HL-60 (cell line): ENCODE data around the gene E2F4.
A peak's percentile ranks its signal among the peaks of the same experiment; 100 is the strongest.

Experiments
- DNase-seq, 2 experiments: peaks; one replicate each; pipeline ENCODE4 v3.0.0-alpha.2; 2010 to 2020; ENCODE audit warnings: low read depth in 1 of 2, low spot score in 1 of 2
- H3K27ac ChIP-seq: fragments of 250-450 bp; sonication (Bioruptor Pico); replicated peaks from 2 replicates; pipeline ENCODE4 v1.5.1; 2020; ENCODE audit warnings: mild to moderate bottlenecking, moderate library complexity
- H3K27me3 ChIP-seq: fragments of 250-450 bp; sonication (Bioruptor Pico); 2 replicates; pipeline ENCODE4 v1.5.1; 2021; ENCODE audit warnings: mild to moderate bottlenecking, moderate library complexity; ENCODE audit not compliant: insufficient read depth, poor library complexity, severe bottlenecking
- H3K4me3 ChIP-seq: replicated peaks from 2 replicates; pipeline ENCODE4 v1.5.1; 2011; ENCODE audit warnings: mild to moderate bottlenecking, control low read depth, low read length; ENCODE audit not compliant: insufficient read depth
- CTCF ChIP-seq: IDR thresholded peaks from one replicate; pipeline ENCODE4 v1.5.1; 2011; ENCODE audit warnings: low read length, control low read depth, inconsistent platforms; ENCODE audit not compliant: insufficient read depth
- GABPA ChIP-seq: IDR thresholded peaks from 2 replicates; pipeline ENCODE4 v1.6.1; 2012; ENCODE audit warnings: low read depth
- POLR2AphosphoS5 ChIP-seq: IDR thresholded peaks from 2 replicates; pipeline ENCODE4 v1.6.1; 2012; ENCODE audit warnings: low read depth
- REST ChIP-seq: IDR thresholded peaks from 2 replicates; pipeline ENCODE4 v1.6.1; 2012; ENCODE audit warnings: low read depth; ENCODE audit not compliant: insufficient replicate concordance
- SPI1 ChIP-seq: IDR thresholded peaks from 2 replicates; pipeline ENCODE4 v1.6.1; 2012; ENCODE audit warnings: low read depth, mild to moderate bottlenecking, borderline replicate concordance

E2F4 gene

GRCh38 chr16:67191411-67191994 lies 452 bp upstream of the E2F4 start:
- Histone ChIP-seq H3K27me3 (no peaks in the 10 kb centered on the region), H3K4me3 (peak overlapping the region; percentile 98), H3K27ac (no peak overlapping the region)
- no peak for DNase-seq
- TF ChIP-seq REST (no peak), CTCF (no peak)

- no peaks in the 10 kb centered on the region for H3K27me3 ChIP-seq
- no peak for TF ChIP-seq POLR2AphosphoS5
- no peak for TF ChIP-seq REST
- no peak for TF ChIP-seq GABPA
- no peak for TF ChIP-seq CTCF
- TF ChIP-seq SPI1: no peak
- DNase-seq: no peak
- H3K27ac ChIP-seq: peak overlapping the region; percentile 86
- H3K4me3 ChIP-seq: peak overlapping the region; percentile 98
Observed at GRCh38 chr16:67192781-67193361, 916 bp downstream of the E2F4 start.

- TF ChIP-seq CTCF (no peak), GABPA (no peak), REST (no peak), POLR2AphosphoS5 (no peak)
- no peak for DNase-seq
- Histone ChIP-seq H3K4me3 (peak overlapping the region; percentile 98), H3K27me3 (no peaks in the 10 kb centered on the region), H3K27ac (no peak overlapping the region; the same call in 1 of the 2 replicates)
Observed at GRCh38 chr16:67193536-67193935, 1.6 kb downstream of the E2F4 start.
